HL-60 (cell line): ENCODE measurements around the gene ADIG.

ENCODE experiments used
- DNase-seq, 2 experiments: peaks; one replicate each; pipeline ENCODE4 v3.0.0-alpha.2; 2010 to 2020; ENCODE audit warnings: low read depth in 1 of 2, low spot score in 1 of 2
- H3K27ac ChIP-seq: fragments of 250-450 bp; sonication (Bioruptor Pico); replicated peaks from 2 replicates; pipeline ENCODE4 v1.5.1; 2020; ENCODE audit warnings: mild to moderate bottlenecking, moderate library complexity
- H3K27me3 ChIP-seq: fragments of 250-450 bp; sonication (Bioruptor Pico); 2 replicates; pipeline ENCODE4 v1.5.1; 2021; ENCODE audit warnings: mild to moderate bottlenecking, moderate library complexity; ENCODE audit not compliant: insufficient read depth, poor library complexity, severe bottlenecking
- H3K4me3 ChIP-seq: replicated peaks from 2 replicates; pipeline ENCODE4 v1.5.1; 2011; ENCODE audit warnings: mild to moderate bottlenecking, control low read depth, low read length; ENCODE audit not compliant: insufficient read depth
- GABPA ChIP-seq: IDR thresholded peaks from 2 replicates; pipeline ENCODE4 v1.6.1; 2012; ENCODE audit warnings: low read depth
- POLR2AphosphoS5 ChIP-seq: IDR thresholded peaks from 2 replicates; pipeline ENCODE4 v1.6.1; 2012; ENCODE audit warnings: low read depth
- SPI1 ChIP-seq: IDR thresholded peaks from 2 replicates; pipeline ENCODE4 v1.6.1; 2012; ENCODE audit warnings: low read depth, mild to moderate bottlenecking, borderline replicate concordance
- TF ChIP-seq, protein P1 (sequence below): IDR thresholded peaks from 2 replicates; pipeline ENCODE4 v1.6.1; 2012; ENCODE audit warnings: low read depth; ENCODE audit not compliant: insufficient replicate concordance
- TF ChIP-seq, protein P2 (sequence below): IDR thresholded peaks from one replicate; pipeline ENCODE4 v1.5.1; 2011; ENCODE audit warnings: low read length, control low read depth, inconsistent platforms; ENCODE audit not compliant: insufficient read depth

The ADIG gene

DNA sequence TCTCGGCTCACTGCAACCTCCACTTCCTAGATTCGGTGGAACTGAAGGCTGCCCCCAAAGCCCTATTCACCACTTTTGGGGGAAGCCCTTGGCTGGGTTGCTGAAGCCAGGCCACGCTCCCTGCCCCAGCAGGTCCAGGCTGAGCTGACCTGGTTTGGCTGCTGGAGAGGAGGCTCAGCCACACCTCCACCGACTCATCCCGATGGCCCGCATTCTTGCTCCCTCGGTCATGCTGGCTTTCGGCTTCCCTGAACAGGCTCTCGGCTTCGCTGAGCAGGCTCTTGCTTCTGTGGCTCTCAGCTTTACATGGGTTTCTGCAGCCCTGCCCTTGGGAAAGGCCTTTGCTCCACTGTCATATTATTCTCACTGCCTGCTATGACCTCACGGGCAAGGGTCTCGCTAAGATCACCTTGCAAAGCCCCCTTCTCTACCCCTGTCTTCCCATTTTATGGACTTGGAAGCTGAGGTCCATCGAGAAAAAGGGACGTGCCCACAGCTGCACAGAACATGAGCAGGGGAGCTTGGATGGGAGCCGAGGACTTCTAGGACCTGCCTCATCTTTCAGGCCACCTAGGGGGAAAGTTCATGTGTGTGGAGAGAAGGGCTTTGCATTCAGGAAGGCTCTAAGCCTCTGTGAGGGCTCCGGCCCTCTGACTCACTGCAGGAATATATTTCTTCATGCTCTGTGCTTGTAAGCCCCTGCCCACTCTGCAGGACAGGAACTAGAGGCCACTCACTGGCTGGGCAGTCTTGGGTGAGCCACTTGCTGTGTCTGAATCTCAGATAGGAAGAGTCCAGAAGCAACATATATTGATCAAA is 36.2 kb downstream of the ADIG start:
- no peak overlapping the region for H3K4me3 ChIP-seq
- TF ChIP-seq POLR2AphosphoS5 (no peak), GABPA (no peak), SPI1 (no peak)
- TF ChIP-seq, protein P1, sequence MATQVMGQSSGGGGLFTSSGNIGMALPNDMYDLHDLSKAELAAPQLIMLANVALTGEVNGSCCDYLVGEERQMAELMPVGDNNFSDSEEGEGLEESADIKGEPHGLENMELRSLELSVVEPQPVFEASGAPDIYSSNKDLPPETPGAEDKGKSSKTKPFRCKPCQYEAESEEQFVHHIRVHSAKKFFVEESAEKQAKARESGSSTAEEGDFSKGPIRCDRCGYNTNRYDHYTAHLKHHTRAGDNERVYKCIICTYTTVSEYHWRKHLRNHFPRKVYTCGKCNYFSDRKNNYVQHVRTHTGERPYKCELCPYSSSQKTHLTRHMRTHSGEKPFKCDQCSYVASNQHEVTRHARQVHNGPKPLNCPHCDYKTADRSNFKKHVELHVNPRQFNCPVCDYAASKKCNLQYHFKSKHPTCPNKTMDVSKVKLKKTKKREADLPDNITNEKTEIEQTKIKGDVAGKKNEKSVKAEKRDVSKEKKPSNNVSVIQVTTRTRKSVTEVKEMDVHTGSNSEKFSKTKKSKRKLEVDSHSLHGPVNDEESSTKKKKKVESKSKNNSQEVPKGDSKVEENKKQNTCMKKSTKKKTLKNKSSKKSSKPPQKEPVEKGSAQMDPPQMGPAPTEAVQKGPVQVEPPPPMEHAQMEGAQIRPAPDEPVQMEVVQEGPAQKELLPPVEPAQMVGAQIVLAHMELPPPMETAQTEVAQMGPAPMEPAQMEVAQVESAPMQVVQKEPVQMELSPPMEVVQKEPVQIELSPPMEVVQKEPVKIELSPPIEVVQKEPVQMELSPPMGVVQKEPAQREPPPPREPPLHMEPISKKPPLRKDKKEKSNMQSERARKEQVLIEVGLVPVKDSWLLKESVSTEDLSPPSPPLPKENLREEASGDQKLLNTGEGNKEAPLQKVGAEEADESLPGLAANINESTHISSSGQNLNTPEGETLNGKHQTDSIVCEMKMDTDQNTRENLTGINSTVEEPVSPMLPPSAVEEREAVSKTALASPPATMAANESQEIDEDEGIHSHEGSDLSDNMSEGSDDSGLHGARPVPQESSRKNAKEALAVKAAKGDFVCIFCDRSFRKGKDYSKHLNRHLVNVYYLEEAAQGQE: no peak
- TF ChIP-seq, protein P2, sequence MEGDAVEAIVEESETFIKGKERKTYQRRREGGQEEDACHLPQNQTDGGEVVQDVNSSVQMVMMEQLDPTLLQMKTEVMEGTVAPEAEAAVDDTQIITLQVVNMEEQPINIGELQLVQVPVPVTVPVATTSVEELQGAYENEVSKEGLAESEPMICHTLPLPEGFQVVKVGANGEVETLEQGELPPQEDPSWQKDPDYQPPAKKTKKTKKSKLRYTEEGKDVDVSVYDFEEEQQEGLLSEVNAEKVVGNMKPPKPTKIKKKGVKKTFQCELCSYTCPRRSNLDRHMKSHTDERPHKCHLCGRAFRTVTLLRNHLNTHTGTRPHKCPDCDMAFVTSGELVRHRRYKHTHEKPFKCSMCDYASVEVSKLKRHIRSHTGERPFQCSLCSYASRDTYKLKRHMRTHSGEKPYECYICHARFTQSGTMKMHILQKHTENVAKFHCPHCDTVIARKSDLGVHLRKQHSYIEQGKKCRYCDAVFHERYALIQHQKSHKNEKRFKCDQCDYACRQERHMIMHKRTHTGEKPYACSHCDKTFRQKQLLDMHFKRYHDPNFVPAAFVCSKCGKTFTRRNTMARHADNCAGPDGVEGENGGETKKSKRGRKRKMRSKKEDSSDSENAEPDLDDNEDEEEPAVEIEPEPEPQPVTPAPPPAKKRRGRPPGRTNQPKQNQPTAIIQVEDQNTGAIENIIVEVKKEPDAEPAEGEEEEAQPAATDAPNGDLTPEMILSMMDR: no peak
- H3K27me3 ChIP-seq: no peaks in the 10 kb centered on the region
- DNase-seq: no peak
- no peak overlapping the region for H3K27ac ChIP-seq

DNA sequence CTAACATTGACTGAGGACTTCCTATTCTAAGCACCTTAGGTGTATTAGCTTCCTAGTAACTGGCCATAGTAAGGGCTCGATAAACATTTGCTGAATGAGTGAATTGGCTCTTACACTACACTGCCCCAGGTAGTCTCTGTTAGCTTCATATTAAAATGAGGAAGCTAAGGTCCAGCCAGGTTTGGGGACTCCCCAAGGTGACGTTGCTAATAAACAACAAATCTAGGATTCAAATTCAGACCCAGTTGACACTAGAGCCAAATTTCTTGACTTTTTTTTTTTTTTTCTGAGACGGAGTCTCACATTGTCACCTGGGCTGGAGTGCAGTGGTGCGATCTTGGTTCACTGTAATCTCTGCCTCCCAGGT is 36.8 kb downstream of the ADIG start:
- H3K4me3 ChIP-seq: no peak overlapping the region
- TF ChIP-seq, protein P2: no peak
- no peak for TF ChIP-seq GABPA
- no peak for TF ChIP-seq POLR2AphosphoS5
- no peak for TF ChIP-seq SPI1
- no peak overlapping the region for H3K27ac ChIP-seq
- no peak for DNase-seq
- H3K27me3 ChIP-seq: no peaks in the 10 kb centered on the region

DNA sequence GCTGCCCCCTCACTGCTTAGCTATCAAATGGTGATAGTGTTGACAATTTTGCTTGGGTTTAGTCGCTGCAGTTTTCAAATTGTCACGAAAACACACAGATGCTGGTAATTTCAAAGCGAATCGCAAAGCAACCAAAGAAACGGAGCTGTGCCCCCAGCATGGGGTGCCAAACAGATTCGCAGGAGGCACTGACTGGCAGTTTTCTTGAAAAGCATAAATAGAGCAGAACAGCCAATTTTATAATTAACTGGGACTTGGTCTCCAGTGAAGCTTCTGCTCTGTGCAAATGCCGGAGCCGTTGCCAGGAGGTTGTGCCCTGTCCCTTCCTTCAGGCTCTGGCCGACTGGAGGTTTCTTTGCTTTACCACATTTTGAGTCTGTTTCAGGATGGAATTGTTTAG is 39.4 kb downstream of the ADIG start:
- no peak overlapping the region for H3K4me3 ChIP-seq
- H3K27ac ChIP-seq: no peak overlapping the region
- no peaks in the 10 kb centered on the region for H3K27me3 ChIP-seq
- DNase-seq: no peak
- TF ChIP-seq GABPA: no peak
- TF ChIP-seq, protein P2: no peak
- TF ChIP-seq, protein P1: no peak
- no peak for TF ChIP-seq SPI1
- no peak for TF ChIP-seq POLR2AphosphoS5
